ENCODE measurements around the gene MYMX. TPM values are rescaled to one million over a fixed set of nuclear protein-coding genes. Genes with fewer than 3 reads are reported as not detected.
A peak's percentile ranks its signal among the peaks of the same experiment; 100 is the strongest.

The MYMX gene
- total and polyA plus RNA-seq, 2 of the 4 experiments (the other 2 are of a cell fraction) = not detected

- no peak overlapping the region for H3K18ac ChIP-seq (ENCODE audit: low read depth, low read length)
- peaks cover 58% of the 10 kb centered on the region for H3K36me3 ChIP-seq (ENCODE audit: control insufficient read depth, insufficient read depth, low read length)
- no peak overlapping the region for H3K56ac ChIP-seq (ENCODE audit: extremely low read depth, insufficient read depth, low read length)
- H3K4me3 ChIP-seq (ENCODE audit: insufficient read depth, low read depth, low read length) = no peak overlapping the region
- H3K4ac ChIP-seq (ENCODE audit: low read depth, low read length) = no peak overlapping the region
- H4K91ac ChIP-seq (ENCODE audit: insufficient read depth, low read depth, low read length) = no peak overlapping the region
- H2AK9ac ChIP-seq (replicated peaks; ENCODE audit: low read depth, low read length, poor library complexity) = no peak overlapping the region
- no peak overlapping the region for H3K9ac ChIP-seq (ENCODE audit: low read depth, low read length)
- 40% methylated on average over 1 of the region's 10 CpGs; no CpG with 5 or more reads in 1 of the 2 experiments for WGBS, 2 experiments (ENCODE audit: extremely low coverage in 2 of 2, insufficient read length in 1 of 2)
- H3K27me3 ChIP-seq (ENCODE audit: control insufficient read depth, insufficient read depth, low read length) = no peaks in the 10 kb centered on the region
- intact Hi-C loops (cut with micrococcal nuclease) = no loop called here
- no peak overlapping the region for H2AK5ac ChIP-seq (ENCODE audit: low read depth, low read length)
- H3K9me3 ChIP-seq (ENCODE audit: control insufficient read depth, insufficient read depth, low read length) = no peaks in the 10 kb centered on the region
- H2BK120ac ChIP-seq (ENCODE audit: low read depth, low read length) = no peak overlapping the region
- dilution Hi-C loops (cut with HindIII; ENCODE audit: low sequenced_read_pairs, unreplicated experiment) = no loop called here
- no peak overlapping the region for H3K14ac ChIP-seq (replicated peaks; ENCODE audit: low read depth, low read length)
- TF ChIP-seq, protein P1, sequence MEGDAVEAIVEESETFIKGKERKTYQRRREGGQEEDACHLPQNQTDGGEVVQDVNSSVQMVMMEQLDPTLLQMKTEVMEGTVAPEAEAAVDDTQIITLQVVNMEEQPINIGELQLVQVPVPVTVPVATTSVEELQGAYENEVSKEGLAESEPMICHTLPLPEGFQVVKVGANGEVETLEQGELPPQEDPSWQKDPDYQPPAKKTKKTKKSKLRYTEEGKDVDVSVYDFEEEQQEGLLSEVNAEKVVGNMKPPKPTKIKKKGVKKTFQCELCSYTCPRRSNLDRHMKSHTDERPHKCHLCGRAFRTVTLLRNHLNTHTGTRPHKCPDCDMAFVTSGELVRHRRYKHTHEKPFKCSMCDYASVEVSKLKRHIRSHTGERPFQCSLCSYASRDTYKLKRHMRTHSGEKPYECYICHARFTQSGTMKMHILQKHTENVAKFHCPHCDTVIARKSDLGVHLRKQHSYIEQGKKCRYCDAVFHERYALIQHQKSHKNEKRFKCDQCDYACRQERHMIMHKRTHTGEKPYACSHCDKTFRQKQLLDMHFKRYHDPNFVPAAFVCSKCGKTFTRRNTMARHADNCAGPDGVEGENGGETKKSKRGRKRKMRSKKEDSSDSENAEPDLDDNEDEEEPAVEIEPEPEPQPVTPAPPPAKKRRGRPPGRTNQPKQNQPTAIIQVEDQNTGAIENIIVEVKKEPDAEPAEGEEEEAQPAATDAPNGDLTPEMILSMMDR (conservative IDR thresholded peaks at IDR 0.05; ENCODE audit: low read depth, low read length) = peak; percentile 38
- TF ChIP-seq RFX5 (IDR thresholded peaks at IDR 0.05; ENCODE audit: low read depth, low read length) (no peak), CHD1 (IDR thresholded peaks at IDR 0.05; ENCODE audit: low read depth, low read length) (no peak), RCOR1 (IDR thresholded peaks at IDR 0.05; ENCODE audit: insufficient replicate concordance, low read length) (no peak), FOS (IDR thresholded peaks at IDR 0.05; ENCODE audit: low read depth, low read length) (no peak), RAD21 (IDR thresholded peaks at IDR 0.05; ENCODE audit: low read length) (peak; percentile 22; the same call in 1 of the 2 replicates), CEBPB (IDR thresholded peaks at IDR 0.05; ENCODE audit: low read depth, low read length) (no peak), SMC3 (IDR thresholded peaks at IDR 0.05; ENCODE audit: low read depth, low read length) (peak; percentile 17; the same call in 1 of the 2 replicates)
- H3K27ac ChIP-seq (ENCODE audit: insufficient read depth, low read length) = no peak overlapping the region
- no peak overlapping the region for H2BK20ac ChIP-seq (ENCODE audit: low read depth, low read length)
- DNase-seq (no peak), ATAC-seq (ENCODE audit: low read depth) (no peak)
- H2AFZ ChIP-seq (replicated peaks; ENCODE audit: low read length, poor library complexity) = no peak overlapping the region
- peaks cover 16% of the 10 kb centered on the region for H3K9me1 ChIP-seq (ENCODE audit: insufficient read depth, low read length)
- TSS peak; percentile 47 for BruUV-seq (replicated peaks)
- POLR2A ChIA-PET (ENCODE audit: unreplicated experiment) = no interaction called here
- no peak overlapping the region for H2BK15ac ChIP-seq (ENCODE audit: low read depth, low read length)
- peaks cover 10% of the 10 kb centered on the region for H3K4me1 ChIP-seq (ENCODE audit: control insufficient read depth, insufficient read depth, low read length)
- H3K4me2 ChIP-seq (ENCODE audit: low read depth, low read length) = no peak overlapping the region
- CTCF ChIA-PET = interaction anchor here (0.9 to 1.2 kb wide), 2 partner anchors 19 to 81 kb away, joined by 3 to 4 read pairs; no protein-coding TSS in a partner anchor
- H4K5ac ChIP-seq (ENCODE audit: low read depth, low read length) = no peak overlapping the region
- peaks cover 82% of the 10 kb centered on the region for H4K20me1 ChIP-seq (ENCODE audit: insufficient read depth, low read length)
- H3K79me1 ChIP-seq (ENCODE audit: low read depth in 1 of 2, low read length in 2 of 2) = peaks cover 23 to 84% of the 10 kb centered on the region in 2 experiments
- no peak overlapping the region for H4K8ac ChIP-seq (ENCODE audit: low read depth in 2 of 2, low read length in 2 of 2)
- no peak overlapping the region for H2BK5ac ChIP-seq (ENCODE audit: low read depth, low read length, poor library complexity, severe bottlenecking)
- in situ Hi-C loops (cut with MboI; ENCODE audit: low sequenced_read_pairs) = no loop called here
- H3K23ac ChIP-seq (ENCODE audit: low read depth, low read length) = no peak overlapping the region
Observed at GRCh38 chr6:44253307-44254101, 36.8 kb downstream of the MYMX start.

All from IMR-90 (cell line).